HEK293 (cell line): Measurements from ENCODE around the gene MBOAT7.

Source experiments
- ZFP41 ChIP-seq: fragments of 450-650 bp; formaldehyde crosslinking; IDR thresholded peaks from 2 replicates; pipeline ENCODE4 v1.5.1; 2016; ENCODE audit warnings: missing biosample characterization, missing genetic modification characterization, borderline replicate concordance
- TF ChIP-seq, protein P1 (sequence below): fragments of 450-650 bp; formaldehyde crosslinking; IDR thresholded peaks from 2 replicates; pipeline ENCODE4 v1.5.1; 2016; ENCODE audit warnings: missing biosample characterization, missing genetic modification characterization
- TF ChIP-seq, protein P2 (sequence below): fragments of 450-650 bp; formaldehyde crosslinking; IDR thresholded peaks from 2 replicates; pipeline ENCODE4 v1.5.1; 2016; ENCODE audit warnings: missing biosample characterization, missing genetic modification characterization, low read depth

DNA sequence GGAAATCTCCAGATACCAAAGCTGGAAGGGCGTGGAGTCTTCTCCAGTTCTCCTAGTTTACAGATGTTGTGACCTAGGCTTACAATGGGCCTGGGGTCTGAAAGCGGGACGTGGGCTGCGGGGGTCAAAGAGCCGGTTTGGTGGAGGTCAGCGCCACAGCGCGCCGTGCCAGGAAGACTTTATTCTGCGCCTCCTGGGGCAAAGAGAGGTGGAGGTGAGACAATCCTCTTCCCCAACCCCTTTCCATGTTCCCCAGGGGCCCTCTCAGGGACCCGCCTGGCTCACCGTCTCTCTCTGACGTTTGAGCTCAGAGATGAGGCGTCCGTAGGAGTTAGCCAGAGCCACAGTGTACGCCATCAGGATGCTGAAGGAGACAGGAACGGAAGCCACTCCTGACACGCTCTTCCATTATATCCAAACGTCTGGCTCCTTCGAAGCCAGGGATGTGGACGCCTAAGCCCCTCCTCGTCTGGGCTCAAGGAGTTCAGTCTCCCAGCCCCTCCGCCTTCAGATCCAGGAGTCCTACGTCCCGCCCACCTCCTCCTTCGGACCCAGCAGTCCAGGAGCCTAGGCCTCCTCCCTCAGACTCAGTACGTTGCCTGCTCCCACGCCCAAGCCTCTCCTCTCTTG is 29.1 kb downstream of the MBOAT7 start:
- TF ChIP-seq ZFP41 (tag by site-specific recombination): no peak
- TF ChIP-seq, protein P1, sequence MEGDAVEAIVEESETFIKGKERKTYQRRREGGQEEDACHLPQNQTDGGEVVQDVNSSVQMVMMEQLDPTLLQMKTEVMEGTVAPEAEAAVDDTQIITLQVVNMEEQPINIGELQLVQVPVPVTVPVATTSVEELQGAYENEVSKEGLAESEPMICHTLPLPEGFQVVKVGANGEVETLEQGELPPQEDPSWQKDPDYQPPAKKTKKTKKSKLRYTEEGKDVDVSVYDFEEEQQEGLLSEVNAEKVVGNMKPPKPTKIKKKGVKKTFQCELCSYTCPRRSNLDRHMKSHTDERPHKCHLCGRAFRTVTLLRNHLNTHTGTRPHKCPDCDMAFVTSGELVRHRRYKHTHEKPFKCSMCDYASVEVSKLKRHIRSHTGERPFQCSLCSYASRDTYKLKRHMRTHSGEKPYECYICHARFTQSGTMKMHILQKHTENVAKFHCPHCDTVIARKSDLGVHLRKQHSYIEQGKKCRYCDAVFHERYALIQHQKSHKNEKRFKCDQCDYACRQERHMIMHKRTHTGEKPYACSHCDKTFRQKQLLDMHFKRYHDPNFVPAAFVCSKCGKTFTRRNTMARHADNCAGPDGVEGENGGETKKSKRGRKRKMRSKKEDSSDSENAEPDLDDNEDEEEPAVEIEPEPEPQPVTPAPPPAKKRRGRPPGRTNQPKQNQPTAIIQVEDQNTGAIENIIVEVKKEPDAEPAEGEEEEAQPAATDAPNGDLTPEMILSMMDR: no peak
- TF ChIP-seq, protein P2, sequence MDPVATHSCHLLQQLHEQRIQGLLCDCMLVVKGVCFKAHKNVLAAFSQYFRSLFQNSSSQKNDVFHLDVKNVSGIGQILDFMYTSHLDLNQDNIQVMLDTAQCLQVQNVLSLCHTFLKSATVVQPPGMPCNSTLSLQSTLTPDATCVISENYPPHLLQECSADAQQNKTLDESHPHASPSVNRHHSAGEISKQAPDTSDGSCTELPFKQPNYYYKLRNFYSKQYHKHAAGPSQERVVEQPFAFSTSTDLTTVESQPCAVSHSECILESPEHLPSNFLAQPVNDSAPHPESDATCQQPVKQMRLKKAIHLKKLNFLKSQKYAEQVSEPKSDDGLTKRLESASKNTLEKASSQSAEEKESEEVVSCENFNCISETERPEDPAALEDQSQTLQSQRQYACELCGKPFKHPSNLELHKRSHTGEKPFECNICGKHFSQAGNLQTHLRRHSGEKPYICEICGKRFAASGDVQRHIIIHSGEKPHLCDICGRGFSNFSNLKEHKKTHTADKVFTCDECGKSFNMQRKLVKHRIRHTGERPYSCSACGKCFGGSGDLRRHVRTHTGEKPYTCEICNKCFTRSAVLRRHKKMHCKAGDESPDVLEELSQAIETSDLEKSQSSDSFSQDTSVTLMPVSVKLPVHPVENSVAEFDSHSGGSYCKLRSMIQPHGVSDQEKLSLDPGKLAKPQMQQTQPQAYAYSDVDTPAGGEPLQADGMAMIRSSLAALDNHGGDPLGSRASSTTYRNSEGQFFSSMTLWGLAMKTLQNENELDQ: no peak
